NCI-H2107 treated with DMSO at 0.1 percent for 48 hours (cell line): Measurements from ENCODE around the gene JTB.

Source experiments
- DNase-seq: peaks from one replicate; lab custom pipeline; 2025; ENCODE audit not compliant: unreplicated experiment; lab: John Stamatoyannopoulos, UW

The JTB gene

DNA sequence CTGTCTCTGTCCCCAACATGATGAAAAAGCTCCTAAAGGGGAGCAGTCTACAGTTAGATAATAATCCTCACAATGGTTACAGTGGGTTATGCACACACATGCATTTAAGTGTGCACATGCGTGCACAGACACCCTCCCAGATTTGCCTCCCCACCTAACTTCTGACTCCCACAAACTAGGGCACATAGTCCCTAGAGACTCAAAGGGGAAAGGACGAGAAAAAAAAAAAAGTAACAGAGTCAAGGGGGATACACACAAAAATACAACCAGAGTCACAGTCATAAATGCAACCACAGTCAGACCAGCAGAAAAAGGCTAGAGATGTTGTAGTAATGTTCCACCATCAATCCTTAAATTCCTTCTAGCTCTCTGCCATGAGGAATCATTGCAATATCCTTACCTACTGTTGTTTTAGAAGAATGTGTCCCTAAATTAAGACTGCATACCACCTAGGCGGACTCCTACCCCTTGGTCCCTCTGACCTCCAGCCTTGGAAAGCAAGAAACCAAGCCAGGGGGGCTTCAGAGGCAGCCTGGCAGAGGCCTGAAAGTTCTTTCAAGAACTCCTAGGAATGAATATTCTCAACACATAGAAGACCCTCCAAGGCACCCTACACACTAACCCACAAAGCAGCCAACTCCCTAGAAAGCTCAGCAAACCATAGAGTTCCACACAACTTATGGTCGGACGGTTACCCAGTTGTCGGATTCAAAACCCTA is 20.3 kb downstream of the JTB start:
- DNase-seq = no peak

DNA sequence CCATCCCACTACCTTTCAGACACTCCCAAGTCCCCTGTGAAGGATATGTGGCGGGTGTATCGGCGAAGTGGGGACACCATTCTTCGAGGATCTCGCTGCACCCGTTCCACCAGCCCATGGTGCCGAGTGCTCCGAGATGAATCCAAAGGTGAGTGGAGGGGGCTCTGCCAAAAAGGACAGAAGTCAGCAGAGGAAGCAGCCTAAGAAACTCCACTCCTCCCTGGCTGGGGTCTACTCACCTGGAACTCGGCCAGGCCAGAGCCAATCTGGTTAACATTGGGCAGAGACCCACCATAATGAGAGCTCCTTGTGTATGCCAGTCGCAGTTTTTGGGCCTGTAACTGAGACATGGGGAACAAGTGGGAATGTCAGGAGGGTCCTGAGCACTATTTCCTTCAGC is 22.6 kb downstream of the JTB start:
- DNase-seq = no peak

GRCh38 chr1:153953859-153954365 is 23.6 kb downstream of the JTB start:
- no peak for DNase-seq

- DNase-seq = no peak
Measured at GRCh38 chr1:153951801-153952200, 25.7 kb downstream of the JTB start.

- DNase-seq = no peak
Measured at GRCh38 chr1:153951183-153951582, 26.3 kb downstream of the JTB start.

GRCh38 chr1:153946622-153947241 is 30.7 kb downstream of the JTB start, which contains the start of gene DENND4B:
Gene DENND4B (minus strand): TSS chr1:153946718. CDS start chr1:153944374, 2,344 bp downstream.
- peak; percentile 65 for DNase-seq

DNA sequence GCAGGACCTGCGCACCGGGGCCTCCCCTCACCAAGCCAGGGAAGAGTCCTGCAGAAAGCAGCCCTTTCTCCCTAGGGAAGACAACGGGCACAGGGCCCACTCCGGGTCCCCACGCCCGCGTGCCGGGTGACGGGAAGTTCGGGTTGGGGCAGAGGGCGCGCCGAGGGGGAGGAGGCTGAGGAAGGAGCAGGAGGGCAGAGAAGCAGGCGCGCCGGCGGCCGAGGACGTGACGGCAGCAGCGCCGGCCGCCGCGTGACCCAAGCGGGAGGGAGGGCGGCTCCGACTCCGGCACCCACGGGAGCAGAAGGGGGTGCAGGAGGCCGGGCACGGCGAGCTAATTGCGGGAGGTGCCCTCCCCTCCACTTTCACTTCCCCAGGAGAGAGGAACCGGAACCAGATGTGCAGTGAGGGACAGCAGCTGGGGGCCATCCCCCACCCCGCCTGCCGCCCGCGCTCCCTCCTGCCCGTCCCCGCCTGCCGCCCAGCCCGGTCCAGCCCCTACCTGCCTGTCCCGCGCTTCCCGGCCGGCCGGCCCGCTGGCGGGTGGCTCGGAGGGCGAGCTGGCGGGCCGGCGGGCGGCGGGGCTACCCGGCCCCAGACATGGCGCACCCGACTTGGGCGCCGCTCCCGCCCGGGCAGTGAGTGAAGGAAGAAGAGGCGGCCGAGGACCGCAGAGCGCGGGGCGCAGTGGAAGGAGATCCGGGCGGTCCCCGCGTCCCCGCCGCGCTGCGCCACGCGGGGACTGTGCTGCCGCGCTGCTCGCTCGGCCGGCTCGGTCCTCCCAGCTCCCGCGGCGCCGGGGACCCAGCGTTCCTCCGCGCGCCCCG is 31.5 kb downstream of the JTB start:
- DNase-seq = no peak

DNA sequence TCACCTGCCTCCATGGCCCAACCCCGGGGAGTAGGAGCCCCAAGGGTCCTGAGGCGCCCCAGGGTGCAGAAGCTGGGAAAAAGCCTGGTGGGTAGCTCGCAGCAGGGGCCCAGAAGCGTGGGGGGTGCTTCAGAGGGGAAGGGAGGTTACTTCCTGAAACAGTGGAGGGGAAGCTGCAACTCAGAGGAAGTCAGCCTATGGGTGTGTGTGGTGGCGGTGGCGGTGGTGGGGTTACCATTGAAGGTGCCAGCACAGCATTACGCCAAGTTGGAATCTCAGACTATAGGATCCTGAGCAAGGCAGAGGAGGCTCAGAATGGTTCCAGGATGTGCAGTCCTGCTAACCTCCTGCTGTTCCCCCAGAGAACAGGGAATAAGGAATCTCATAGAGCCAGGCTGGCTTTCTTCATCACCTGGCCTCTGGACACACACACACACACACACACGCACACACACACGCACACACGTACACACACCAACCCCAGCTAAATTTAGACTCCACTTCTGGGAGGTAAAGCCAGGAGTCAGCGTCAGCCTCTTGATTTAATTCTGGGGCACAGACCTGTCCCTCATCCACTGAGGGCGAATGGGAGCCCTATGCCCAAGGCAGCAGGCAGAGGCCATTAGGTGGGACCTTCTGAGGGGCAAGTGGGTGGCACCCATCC is 32.2 kb downstream of the JTB start:
- no peak for DNase-seq

DNA sequence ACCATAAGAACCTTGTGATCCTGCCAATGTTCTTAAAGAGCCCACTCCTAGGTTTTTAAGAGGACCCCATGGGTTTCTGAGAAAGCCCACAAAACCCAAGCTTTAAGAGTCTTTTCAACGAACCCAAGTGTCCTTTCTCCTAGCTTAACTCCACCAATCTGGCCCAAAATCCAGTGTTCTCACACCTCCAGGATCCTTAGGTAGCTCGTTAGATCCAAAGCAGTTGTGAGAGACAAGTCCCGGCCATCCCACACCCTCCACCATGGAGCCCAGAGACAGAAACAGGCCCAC is 32.7 kb downstream of the JTB start:
- no peak for DNase-seq

GRCh38 chr1:153944005-153944826 is 33.3 kb downstream of the JTB start:
- no peak for DNase-seq

- DNase-seq = no peak
Measured at GRCh38 chr1:153942766-153943549, 34.5 kb downstream of the JTB start.

GRCh38 chr1:153941826-153942725 is 35.4 kb downstream of the JTB start:
- no peak for DNase-seq

- DNase-seq = no peak
Measured at GRCh38 chr1:153940756-153941155, 36.7 kb downstream of the JTB start.

DNA sequence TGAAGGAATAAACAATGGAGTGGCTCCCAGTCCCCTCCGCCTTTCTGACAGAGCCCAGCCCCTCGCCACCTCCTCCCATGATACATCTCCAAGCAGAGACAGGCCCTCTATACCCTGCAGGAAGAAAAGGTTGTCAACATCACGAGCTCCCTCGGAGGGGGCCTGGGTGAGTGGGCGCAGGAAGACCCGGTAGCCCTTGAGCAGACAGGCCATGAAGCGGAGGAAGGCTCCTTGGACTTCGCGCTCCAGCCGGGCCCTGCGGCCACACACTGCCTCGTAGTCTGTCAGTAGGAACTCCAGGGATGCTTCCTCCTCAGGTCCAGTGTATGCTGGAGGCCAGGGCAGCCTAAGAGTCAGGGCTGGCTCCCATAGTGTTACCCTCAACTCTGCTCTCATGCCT is 38.0 kb downstream of the JTB start:
- DNase-seq = no peak

GRCh38 chr1:153938996-153939395 is 38.5 kb downstream of the JTB start:
- DNase-seq = no peak

- DNase-seq = no peak
Measured at GRCh38 chr1:153937331-153937730, 40.1 kb downstream of the JTB start.

GRCh38 chr1:153936011-153936802 is 41.3 kb downstream of the JTB start:
- no peak for DNase-seq

GRCh38 chr1:153934746-153935145 is 42.7 kb downstream of the JTB start:
- DNase-seq = no peak
